Heart left ventricle (tissue), 16 donors: ENCODE data around the gene UBIAD1. TPM values are rescaled to one million over a fixed set of nuclear protein-coding genes. Genes with fewer than 3 reads are reported as not detected.

Experiments
- ATAC-seq, 4 donors: fragments of 200-7000 bp; cut with Tn5 transposase; one replicate each; pipeline ENCODE4 v1.9.1; 2020 to 2022; ENCODE audit warnings: moderate library complexity in 4 of 4, mild to moderate bottlenecking in 3 of 4, moderate number of reproducible peaks in 1 of 4
- DNase-seq, 5 donors: peaks; one replicate each; pipeline ENCODE4 v3.0.0-alpha.2; 2020
- H3K27ac ChIP-seq, 12 donors: fragments of 200-600 bp; sonication (generic) in 4 of 12; one replicate each; pipeline versions ENCODE4 v1.5.0 to v1.8.0; 2016 to 2022; ENCODE audit warnings: mild to moderate bottlenecking in 2 of 12
- H3K27me3 ChIP-seq, 9 donors: fragments of 200-600 bp; sonication (generic) in 2 of 9; one replicate each; pipeline versions ENCODE4 v1.5.1 to v1.8.0; 2016 to 2022; ENCODE audit warnings: mild to moderate bottlenecking in 3 of 9
- H3K36me3 ChIP-seq, 9 donors: fragments of 200-600 bp; sonication (generic) in 2 of 9; one replicate each; pipeline versions ENCODE4 v1.5.0 to v1.8.0; 2018 to 2022; ENCODE audit warnings: mild to moderate bottlenecking in 2 of 9
- H3K4me1 ChIP-seq, 12 donors: fragments of 200-600 bp; sonication (generic) in 4 of 12; one replicate each; pipeline versions ENCODE4 v1.5.0 to v1.8.0; 2016 to 2022; ENCODE audit warnings: mild to moderate bottlenecking in 3 of 12
- H3K4me3 ChIP-seq, 12 donors: fragments of 200-600 bp; sonication (generic) in 4 of 12; one replicate each; pipeline versions ENCODE4 v1.5.0 to v1.8.0; 2017 to 2022; ENCODE audit warnings: mild to moderate bottlenecking in 9 of 12, moderate library complexity in 4 of 12
- H3K9me3 ChIP-seq, 12 donors: fragments of 200-600 bp; sonication (generic) in 4 of 12; one replicate each; pipeline versions ENCODE4 v1.5.0 to v1.8.0; 2016 to 2022; ENCODE audit warnings: mild to moderate bottlenecking in 1 of 12
- POLR2A ChIP-seq, 2 donors: fragments of 450-650 bp; IDR thresholded peaks; one replicate each; pipeline ENCODE4 v1.6.1; 2017; ENCODE audit warnings: antibody characterized with exemption in 2 of 2, mild to moderate bottlenecking in 2 of 2, moderate library complexity in 2 of 2
- WGBS, 4 donors: extraction: QIAGEN DNeasy Blood & Tissue Kit in 2 of 4; methylation state at CpG; one replicate each; pipeline versions ENCODE4 v1.1.5 to v1.1.7; 2013 to 2018; 5-methylcytosine and 5-hydroxymethylcytosine counted together
- intact Hi-C, 10 donors: fragments of 100-400 bp; cut with DNase I; formaldehyde crosslinking; loops; one replicate each; pipeline versions ENCODE4 v1.11.1 to v1.14.2; 2022
- polyA plus RNA-seq, 2 donors: library from polyadenylated mRNA; stranded (reverse); fragments of 200-250 nt; gene quantifications; one replicate each; pipeline ENCODE4 v1.2.3, GENCODE V29; 2013
- total RNA-seq, 9 donors: library from RNA; depleted of rRNA in 2 of 9; stranded (reverse); fragments of >200 nt in 2 of 9; fragmentation: NEBNext Ultra II Directional in 3 of 9; extraction: Animal tissue kit (Norgen Biotek cat#: 25700) in 3 of 9; gene quantifications; one replicate each; pipeline versions ENCODE4 v1.1.0 to v1.2.4, GENCODE V29; 2016 to 2023
- TF ChIP-seq, protein P1 (sequence below), 12 donors: fragments of 200-600 bp; sonication (generic) in 4 of 12; IDR thresholded peaks; one replicate each; pipeline versions ENCODE4 v1.5.0 to v1.8.0; 2018 to 2022; ENCODE audit warnings: antibody characterized with exemption in 12 of 12, mild to moderate bottlenecking in 5 of 12
- donor health status: ischemic (EF 13 %, LVEDD 7.1; RV severe dilation, severe dysfunction).
- donor health status: healthy with polysubstance abuse.
- donor health status: DM: no; HTN: yes; CAD: no.
- donor health status: DM: no; HTN: no; CAD: no.
- donor health status: ischemic (EF 25% LVEDD 6.9; RV normal size, moderate dysfunction).
- donor health status: ischemic (EF 25% LVEDD 5.7; RV mildly dilated, moderate dysfunction).
- donor health status: healthy.
- donor health status: DM: yes; HTN: yes; CAD: no.
- donor health status: ischemic (EF 35%, LVEDD 5.7; RV mildly dilated, moderate dysfunction).
- donor health status: nonischemic (EF 11% LVEDD 7.7; RV severe dilation, severe dysfunction).
- donor health status: DM: yes; HTN: yes; CAD: no.
- donor health status: PGD.
- donor health status: ischemic (EF 29% LVEDD 5.4; RV normal size, mild dysfunction).
- donor health status: nonischemic (EF 23%, LVEDD 6.1; RV moderate dilation, normal function).

UBIAD1 gene
- total and polyA plus RNA-seq, 11 donors: 5.3 to 19.4 (median 11.6) TPM

DNA sequence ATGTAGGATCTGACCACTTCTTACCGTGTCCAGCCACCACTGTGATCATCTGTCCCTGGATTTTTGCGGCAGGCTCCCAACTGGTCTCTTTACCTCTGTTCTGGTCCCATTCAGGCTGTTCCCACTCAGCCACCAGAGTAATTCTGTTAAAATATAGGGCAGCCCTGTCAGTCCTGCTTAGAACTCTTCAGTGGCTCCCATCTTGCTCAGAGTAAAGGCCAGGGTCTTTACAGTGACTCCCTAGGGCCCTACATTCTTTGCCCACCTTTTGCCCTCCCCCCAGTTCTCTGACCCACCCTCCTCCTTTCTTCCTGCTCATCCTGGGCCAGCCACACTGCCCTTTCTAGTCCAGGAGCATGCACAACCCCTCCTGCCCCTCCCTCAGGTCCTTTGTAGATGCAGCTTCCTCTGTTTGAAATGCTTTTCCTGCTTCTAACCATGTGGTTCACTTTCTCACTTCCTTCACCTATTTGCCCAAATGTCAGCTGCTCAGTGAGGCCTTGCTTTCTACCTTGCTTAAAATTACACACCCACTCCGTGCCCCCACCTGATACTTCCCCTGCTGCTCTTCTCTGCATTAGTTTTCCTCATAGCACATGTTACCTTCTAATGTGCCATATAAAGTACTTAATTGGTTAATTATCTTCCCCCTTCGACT lies 7.8 kb downstream of the UBIAD1 start:
- H3K27me3 ChIP-seq: no peaks in the 10 kb centered on the region
- H3K9me3 ChIP-seq: no peaks in the 10 kb centered on the region
- peaks cover 0 to 31% (median 18%) of the 10 kb centered on the region in 12 donors for H3K4me1 ChIP-seq
- intact Hi-C loops: no loop called here
- peaks cover 0 to 45% (median 18%) of the 10 kb centered on the region in 9 donors for H3K36me3 ChIP-seq
- TF ChIP-seq POLR2A (IDR thresholded peaks at IDR 0.05): no peak
- TF ChIP-seq, protein P1, sequence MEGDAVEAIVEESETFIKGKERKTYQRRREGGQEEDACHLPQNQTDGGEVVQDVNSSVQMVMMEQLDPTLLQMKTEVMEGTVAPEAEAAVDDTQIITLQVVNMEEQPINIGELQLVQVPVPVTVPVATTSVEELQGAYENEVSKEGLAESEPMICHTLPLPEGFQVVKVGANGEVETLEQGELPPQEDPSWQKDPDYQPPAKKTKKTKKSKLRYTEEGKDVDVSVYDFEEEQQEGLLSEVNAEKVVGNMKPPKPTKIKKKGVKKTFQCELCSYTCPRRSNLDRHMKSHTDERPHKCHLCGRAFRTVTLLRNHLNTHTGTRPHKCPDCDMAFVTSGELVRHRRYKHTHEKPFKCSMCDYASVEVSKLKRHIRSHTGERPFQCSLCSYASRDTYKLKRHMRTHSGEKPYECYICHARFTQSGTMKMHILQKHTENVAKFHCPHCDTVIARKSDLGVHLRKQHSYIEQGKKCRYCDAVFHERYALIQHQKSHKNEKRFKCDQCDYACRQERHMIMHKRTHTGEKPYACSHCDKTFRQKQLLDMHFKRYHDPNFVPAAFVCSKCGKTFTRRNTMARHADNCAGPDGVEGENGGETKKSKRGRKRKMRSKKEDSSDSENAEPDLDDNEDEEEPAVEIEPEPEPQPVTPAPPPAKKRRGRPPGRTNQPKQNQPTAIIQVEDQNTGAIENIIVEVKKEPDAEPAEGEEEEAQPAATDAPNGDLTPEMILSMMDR (IDR thresholded peaks at IDR 0.05): no peak
- DNase-seq (peak in 1 of 5 donors; percentile 16), ATAC-seq (peak in 1 of 4 donors; percentile 75)
- H3K4me3 ChIP-seq: no peak overlapping the region
- WGBS, 4 donors: 66 to 70% (median 69%) methylated on average over 4 of the region's 4 CpGs
- H3K27ac ChIP-seq: peak overlapping the region in 10 of 12 donors; percentile 19 to 75 (median 52)

DNA sequence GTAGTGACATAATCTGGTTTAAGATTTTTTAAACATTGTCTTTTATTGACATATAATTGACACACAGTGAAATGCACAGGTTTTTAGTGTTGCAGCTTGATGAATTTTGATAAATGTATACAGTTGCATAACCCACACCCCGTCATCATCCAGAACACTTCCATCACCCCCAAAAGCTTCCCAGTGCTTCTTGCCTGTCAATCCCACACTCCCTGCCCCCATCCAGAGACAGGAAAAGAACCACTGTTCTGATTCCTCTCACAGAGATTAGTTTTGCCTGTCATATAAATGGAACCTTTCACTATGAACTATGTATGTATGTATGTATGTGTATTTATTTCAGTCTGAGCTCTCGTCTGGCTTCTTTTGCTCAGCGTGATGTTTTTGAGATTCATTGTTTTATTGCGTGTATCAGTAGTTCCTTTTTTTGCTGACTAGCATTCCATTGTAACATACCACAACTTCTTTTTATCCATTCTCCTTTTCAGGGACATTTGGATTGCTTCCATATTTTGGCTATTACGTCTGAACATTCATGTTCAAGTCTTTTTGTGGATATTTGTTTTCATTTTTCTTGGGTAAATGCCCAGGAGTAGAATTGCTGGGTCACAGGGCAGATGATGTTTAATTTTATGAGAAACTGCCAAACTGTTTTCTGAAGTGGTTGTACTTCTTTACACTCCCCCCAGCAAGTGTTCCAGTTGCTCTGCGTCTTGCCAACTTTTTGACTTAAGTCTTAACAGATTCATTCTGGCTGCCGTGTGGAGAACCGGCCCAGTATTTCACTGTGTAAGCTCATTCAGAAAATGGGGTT lies 8.7 kb downstream of the UBIAD1 start:
- WGBS, 4 donors: 45 to 64% (median 48%) methylated on average over 8 of the region's 8 CpGs
- ATAC-seq (peak; percentile 11 to 73 (median 42)), DNase-seq (peak in 1 of 5 donors; percentile 8)
- Histone ChIP-seq H3K4me3 (no peak overlapping the region), H3K9me3 (no peaks in the 10 kb centered on the region), H3K27ac (peak overlapping the region in 8 of 12 donors; percentile 19 to 75 (median 53)), H3K36me3 (peaks cover 0 to 52% (median 27%) of the 10 kb centered on the region in 9 donors), H3K27me3 (no peaks in the 10 kb centered on the region), H3K4me1 (peaks cover 0 to 25% (median 16%) of the 10 kb centered on the region in 12 donors)
- TF ChIP-seq POLR2A (IDR thresholded peaks at IDR 0.05): no peak
- TF ChIP-seq, protein P1 (IDR thresholded peaks at IDR 0.05): no peak
- intact Hi-C loops: no loop called here

DNA sequence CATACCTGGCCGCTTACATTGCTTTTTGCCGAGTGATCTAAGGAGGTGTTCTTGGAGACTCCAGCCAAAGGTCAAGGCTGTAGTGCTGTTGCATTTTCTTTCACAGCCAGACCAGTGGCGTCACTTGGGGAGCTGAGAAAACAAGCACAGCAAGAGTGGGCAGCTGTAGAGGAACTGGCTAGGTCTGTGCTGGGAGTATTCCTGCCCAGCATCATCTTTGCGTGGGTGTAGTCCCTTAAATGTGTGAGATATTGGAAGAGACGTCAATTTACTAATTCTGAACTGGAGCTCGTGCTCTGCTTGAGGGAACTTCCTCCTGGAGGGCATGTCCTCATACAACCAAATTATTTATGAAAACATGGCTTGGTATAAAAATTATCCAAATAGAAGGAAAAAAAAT lies 10.2 kb downstream of the UBIAD1 start:
- intact Hi-C loops: no loop called here
- DNase-seq: no peak
- no peak overlapping the region for H3K4me3 ChIP-seq
- H3K36me3 ChIP-seq: peaks cover 0 to 55% (median 27%) of the 10 kb centered on the region in 9 donors
- no peaks in the 10 kb centered on the region for H3K27me3 ChIP-seq
- no peak overlapping the region for H3K27ac ChIP-seq
- H3K4me1 ChIP-seq: peaks cover 0 to 25% (median 16%) of the 10 kb centered on the region in 12 donors
- ATAC-seq: no peak
- no peaks in the 10 kb centered on the region for H3K9me3 ChIP-seq
- TF ChIP-seq, protein P1 (IDR thresholded peaks at IDR 0.05): no peak
- TF ChIP-seq POLR2A (IDR thresholded peaks at IDR 0.05): no peak
- WGBS, 4 donors: 86 to 96% (median 94%) methylated on average over 6 of the region's 6 CpGs

DNA sequence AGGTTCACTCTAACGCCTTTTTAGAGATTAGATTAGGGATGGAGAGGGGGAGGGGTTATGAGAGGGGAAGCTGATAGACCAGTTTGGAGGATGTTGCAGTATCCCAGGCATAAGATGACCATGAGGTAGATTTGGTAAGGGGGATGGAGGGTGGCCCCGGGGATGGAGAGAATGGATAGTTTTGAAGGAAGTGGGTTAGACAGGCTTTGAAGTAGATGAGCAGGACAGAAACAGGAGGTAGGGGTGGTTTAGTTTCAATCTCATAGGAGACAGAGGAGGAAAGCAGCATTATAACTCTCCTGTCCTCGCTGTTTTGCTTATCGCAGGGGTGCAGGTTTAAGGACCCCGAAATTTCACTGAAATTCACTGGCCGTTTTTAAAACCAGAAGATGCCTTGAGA lies 11.8 kb downstream of the UBIAD1 start:
- 85 to 87% (median 86%) methylated on average over 6 of the region's 6 CpGs for whole genome bisulfite sequencing, 4 donors
- no peak overlapping the region for H3K27ac ChIP-seq
- peaks cover 0 to 25% (median 16%) of the 10 kb centered on the region in 12 donors for H3K4me1 ChIP-seq
- H3K36me3 ChIP-seq: peaks cover 0 to 50% (median 29%) of the 10 kb centered on the region in 9 donors
- TF ChIP-seq POLR2A (IDR thresholded peaks at IDR 0.05): no peak
- TF ChIP-seq, protein P1 (IDR thresholded peaks at IDR 0.05): no peak
- intact Hi-C loops: no loop called here
- no peaks in the 10 kb centered on the region for H3K27me3 ChIP-seq
- no peak overlapping the region for H3K4me3 ChIP-seq
- DNase-seq (no peak), ATAC-seq (no peak)
- no peaks in the 10 kb centered on the region for H3K9me3 ChIP-seq
